ENCODE measurements around the gene TECPR1. TPM values are rescaled to one million over a fixed set of nuclear protein-coding genes. Genes with fewer than 3 reads are reported as not detected.

TECPR1 gene
- total RNA-seq (ENCODE audit: unreplicated experiment): 174 TPM
- long read RNA-seq, full-length matches to known transcripts: 4 of 32 reads
- long read RNA-seq, partial matches to known transcripts: 3 of 32 reads
- long read RNA-seq, other reads (novel, unspliced or antisense): 25 of 32 reads

GRCh38 chr7:98251601-98252424 is at the start of gene TECPR1:
Gene TECPR1, minus strand, starts transcription at chr7:98252232. Its CDS starts 6,086 bp downstream, at chr7:98246146.
- Mint-ChIP-seq H3K4me1 (ENCODE audit: low read depth, unreplicated experiment) (peaks cover 21% of the 10 kb centered on the region), H3K27me3 (ENCODE audit: unreplicated experiment) (peaks cover 15% of the 10 kb centered on the region), H3K4me3 (ENCODE audit: unreplicated experiment) (peak within 1 kb of the TSS; percentile 92), H3K9me3 (ENCODE audit: unreplicated experiment) (peaks cover 17% of the 10 kb centered on the region), H3K36me3 (ENCODE audit: unreplicated experiment) (no peaks in the 10 kb centered on the region), H3K27ac (ENCODE audit: unreplicated experiment) (peak within 1 kb of the TSS; percentile 97)
- TF ChIP-seq CTCF (IDR thresholded peaks at IDR 0.05; ENCODE audit: partially characterized antibody, unreplicated experiment): no peak
- peak; percentile 96 for DNase-seq

GRCh38 chr7:98300595-98301372 is 48.8 kb upstream of the TECPR1 start:
- Mint-ChIP-seq H3K4me3 (ENCODE audit: unreplicated experiment) (peak overlapping the region; percentile 61), H3K27ac (ENCODE audit: unreplicated experiment) (peak overlapping the region; percentile 83), H3K4me1 (ENCODE audit: low read depth, unreplicated experiment) (peaks cover 8% of the 10 kb centered on the region), H3K36me3 (ENCODE audit: unreplicated experiment) (no peaks in the 10 kb centered on the region), H3K27me3 (ENCODE audit: unreplicated experiment) (peaks cover 5% of the 10 kb centered on the region), H3K9me3 (ENCODE audit: unreplicated experiment) (peaks cover 5% of the 10 kb centered on the region)
- DNase-seq: no peak
- no peak for TF ChIP-seq CTCF (IDR thresholded peaks at IDR 0.05; ENCODE audit: partially characterized antibody, unreplicated experiment)

- H3K4me3 Mint-ChIP-seq (ENCODE audit: unreplicated experiment): no peak overlapping the region
- no peak overlapping the region for H3K27ac Mint-ChIP-seq (ENCODE audit: unreplicated experiment)
- H3K4me1 Mint-ChIP-seq (ENCODE audit: low read depth, unreplicated experiment): peaks cover 11% of the 10 kb centered on the region
- TF ChIP-seq CTCF (IDR thresholded peaks at IDR 0.05; ENCODE audit: partially characterized antibody, unreplicated experiment): no peak
- peaks cover 7% of the 10 kb centered on the region for H3K9me3 Mint-ChIP-seq (ENCODE audit: unreplicated experiment)
- no peaks in the 10 kb centered on the region for H3K36me3 Mint-ChIP-seq (ENCODE audit: unreplicated experiment)
- H3K27me3 Mint-ChIP-seq (ENCODE audit: unreplicated experiment): peaks cover 5% of the 10 kb centered on the region
- no peak for DNase-seq
These were observed 45.7 kb upstream of the TECPR1 start for GRCh38 chr7:98297626-98298286.

- H3K4me3 Mint-ChIP-seq (ENCODE audit: unreplicated experiment): no peak overlapping the region
- H3K4me1 Mint-ChIP-seq (ENCODE audit: low read depth, unreplicated experiment): peaks cover 11% of the 10 kb centered on the region
- no peak for DNase-seq
- no peaks in the 10 kb centered on the region for H3K36me3 Mint-ChIP-seq (ENCODE audit: unreplicated experiment)
- H3K27me3 Mint-ChIP-seq (ENCODE audit: unreplicated experiment): peaks cover 5% of the 10 kb centered on the region
- no peak overlapping the region for H3K27ac Mint-ChIP-seq (ENCODE audit: unreplicated experiment)
- H3K9me3 Mint-ChIP-seq (ENCODE audit: unreplicated experiment): peaks cover 8% of the 10 kb centered on the region
- no peak for TF ChIP-seq CTCF (IDR thresholded peaks at IDR 0.05; ENCODE audit: partially characterized antibody, unreplicated experiment)
These were observed 44.8 kb upstream of the TECPR1 start for GRCh38 chr7:98296833-98297232.

All from glutamatergic neuron (in vitro differentiated cells).